H1 (cell line): ENCODE measurements around the gene SNX3. TPM values are rescaled to one million over a fixed set of nuclear protein-coding genes. Genes with fewer than 3 reads are reported as not detected.

Experiments used
- CTCF ChIA-PET: fragments of 300-600 bp; sonication (Branson Sonifier 250); formaldehyde crosslinking; loops from one replicate; lab custom pipeline; 2021; ENCODE audit not compliant: partially characterized antibody; lab: Charles Lee
- POLR2A ChIA-PET: fragments of 300-600 bp; sonication (Branson Sonifier 250); formaldehyde crosslinking; loops from one replicate; lab custom pipeline; 2021; ENCODE audit warnings: inconsistent platforms; ENCODE audit not compliant: partially characterized antibody; lab: Charles Lee
- DNase-seq, 2 experiments: peaks; one replicate each; pipeline versions ENCODE4 v3.0.0 to v3.0.0-alpha.2; 2010 to 2022; ENCODE audit warnings: low spot score in 2 of 2, low read depth in 1 of 2, mixed read lengths in 1 of 2
- FAIRE-seq: peaks from 2 replicates; lab custom pipeline; 2011; peaks lifted over from hg19 to GRCh38; lab: Jason Lieb, UNC
- H2AFZ ChIP-seq: 2 replicates; pipeline ENCODE4 v1.8.1; 2012; ENCODE audit warnings: low read length, inconsistent platforms
- H2AK5ac ChIP-seq: 2 replicates; pipeline ENCODE4 v1.6.1; 2013; ENCODE audit warnings: low read depth, low read length
- H2BK120ac ChIP-seq: replicated peaks from 2 replicates; pipeline ENCODE3; 2013; ENCODE audit warnings: low read depth, low read length, inconsistent platforms
- H2BK12ac ChIP-seq: 2 replicates; pipeline ENCODE4 v1.6.1; 2013; ENCODE audit warnings: low read depth, low read length
- H2BK15ac ChIP-seq: 2 replicates; pipeline ENCODE4 v1.6.1; 2013; ENCODE audit warnings: low read length
- H2BK20ac ChIP-seq: 2 replicates; pipeline ENCODE4 v1.6.1; 2013; ENCODE audit warnings: low read length
- H2BK5ac ChIP-seq: 2 replicates; pipeline ENCODE4 v1.6.1; 2013; ENCODE audit warnings: low read depth, low read length
- H3K14ac ChIP-seq: 2 replicates; pipeline ENCODE4 v1.6.1; 2013; ENCODE audit warnings: inconsistent platforms; ENCODE audit not compliant: insufficient read length
- H3K18ac ChIP-seq: 2 replicates; pipeline ENCODE4 v1.6.1; 2013; ENCODE audit warnings: low read length; ENCODE audit errors: extremely low read depth
- H3K23ac ChIP-seq: 2 replicates; pipeline ENCODE4 v1.6.1; 2013; ENCODE audit warnings: inconsistent platforms; ENCODE audit not compliant: insufficient read length
- H3K23me2 ChIP-seq: 2 replicates; pipeline ENCODE4 v1.6.1; 2013; ENCODE audit warnings: low read depth, low read length
- H3K27ac ChIP-seq: 2 replicates; pipeline ENCODE4 v1.6.1; 2011; ENCODE audit warnings: low read depth, low read length, inconsistent platforms
- H3K27me3 ChIP-seq, 4 experiments: replicated peaks in 1 of 4; 1 replicate in 1 of 4; 2 replicates in 3 of 4; pipeline versions ENCODE4 v1.6.1 to v1.8.1; 2011 to 2013; ENCODE audit warnings: low read length in 3 of 4, mild to moderate bottlenecking in 3 of 4, inconsistent platforms in 2 of 4, mixed read lengths in 2 of 4, moderate library complexity in 1 of 4; ENCODE audit not compliant: control insufficient read depth in 3 of 4, insufficient read depth in 3 of 4; ENCODE audit errors: extremely low read depth in 1 of 4
- H3K36me3 ChIP-seq, 4 experiments: 2 replicates each; pipeline versions ENCODE4 v1.6.1 to v1.8.1; 2011 to 2013; ENCODE audit warnings: mild to moderate bottlenecking in 4 of 4, low read length in 3 of 4, moderate library complexity in 2 of 4, control low read depth in 1 of 4, inconsistent platforms in 1 of 4; ENCODE audit not compliant: insufficient read depth in 4 of 4, control insufficient read depth in 2 of 4
- H3K4ac ChIP-seq: replicated peaks from 2 replicates; pipeline ENCODE3; 2013; ENCODE audit warnings: low read length, low read depth, mixed read lengths, inconsistent platforms; ENCODE audit not compliant: insufficient read length
- H3K4me1 ChIP-seq, 4 experiments: replicated peaks in 1 of 4; 1 replicate in 1 of 4; 2 replicates in 3 of 4; pipeline versions ENCODE4 v1.6.1 to v1.8.1; 2011 to 2013; ENCODE audit warnings: low read length in 3 of 4, inconsistent platforms in 2 of 4, mixed read lengths in 1 of 4; ENCODE audit not compliant: insufficient read depth in 4 of 4, control insufficient read depth in 3 of 4
- H3K4me2 ChIP-seq, 2 experiments: 2 replicates each; pipeline versions ENCODE4 v1.6.1 to v1.8.1; 2011 to 2013; ENCODE audit warnings: low read depth in 2 of 2, low read length in 2 of 2, control low read depth in 1 of 2, inconsistent platforms in 1 of 2, mild to moderate bottlenecking in 1 of 2; ENCODE audit not compliant: insufficient read depth in 1 of 2
- H3K4me3 ChIP-seq, 4 experiments: fragments of 200-600, 300-600 bp in 1 of 4; sonication (generic), shearing (Covaris generic), sonication (Bioruptor Twin) in 1 of 4; 2 replicates each; pipeline versions ENCODE4 v1.5.1 to v1.8.1; 2011 to 2016; ENCODE audit warnings: low read length in 4 of 4, low read depth in 3 of 4, control low read depth in 2 of 4, inconsistent platforms in 2 of 4, mild to moderate bottlenecking in 2 of 4, mixed read lengths in 1 of 4, moderate library complexity in 1 of 4; ENCODE audit not compliant: insufficient read depth in 2 of 4; ENCODE audit errors: extremely low read depth in 1 of 4
- H3K56ac ChIP-seq: replicated peaks from 2 replicates; pipeline ENCODE3; 2013; ENCODE audit warnings: low read depth, mild to moderate bottlenecking, mixed read lengths, low read length, inconsistent platforms; ENCODE audit not compliant: insufficient read length
- H3K79me1 ChIP-seq: 2 replicates; pipeline ENCODE4 v1.6.1; 2013; ENCODE audit warnings: low read depth, low read length, control low read depth
- H3K79me2 ChIP-seq, 2 experiments: 2 replicates each; pipeline versions ENCODE4 v1.6.1 to v1.8.1; 2012 to 2013; ENCODE audit warnings: low read length in 2 of 2, mild to moderate bottlenecking in 2 of 2, inconsistent platforms in 1 of 2; ENCODE audit not compliant: insufficient read depth in 2 of 2, control insufficient read depth in 1 of 2
- H3K9ac ChIP-seq, 4 experiments: replicated peaks in 1 of 4; 1 replicate in 1 of 4; 2 replicates in 3 of 4; pipeline versions ENCODE4 v1.6.1 to v1.8.1; 2011 to 2013; ENCODE audit warnings: low read depth in 3 of 4, low read length in 3 of 4, control low read depth in 2 of 4, mild to moderate bottlenecking in 2 of 4, moderate library complexity in 2 of 4, inconsistent platforms in 1 of 4; ENCODE audit errors: extremely low read depth in 1 of 4
- H3K9me3 ChIP-seq, 2 experiments: 2 replicates each; pipeline versions ENCODE4 v1.6.1 to v1.8.1; 2012 to 2013; ENCODE audit warnings: mild to moderate bottlenecking in 2 of 2, moderate library complexity in 2 of 2, control low read depth in 1 of 2, inconsistent platforms in 1 of 2, low read depth in 1 of 2, low read length in 1 of 2, mixed read lengths in 1 of 2; ENCODE audit not compliant: insufficient read depth in 2 of 2
- H4K20me1 ChIP-seq, 2 experiments: replicated peaks in 1 of 2; 2 replicates each; pipeline versions ENCODE3 to v1.8.1; 2011 to 2013; ENCODE audit warnings: inconsistent platforms in 2 of 2, low read length in 2 of 2, mild to moderate bottlenecking in 1 of 2; ENCODE audit not compliant: insufficient read depth in 2 of 2, control insufficient read depth in 1 of 2
- H4K5ac ChIP-seq: 2 replicates; pipeline ENCODE4 v1.6.1; 2013; ENCODE audit warnings: low read length, low read depth, mixed read lengths, inconsistent platforms; ENCODE audit not compliant: insufficient read length
- H4K8ac ChIP-seq: 2 replicates; pipeline ENCODE4 v1.8.0; 2013; ENCODE audit warnings: mild to moderate bottlenecking, moderate library complexity, low read length, inconsistent platforms; ENCODE audit not compliant: insufficient read depth; ENCODE audit errors: extremely low read depth
- H4K91ac ChIP-seq: replicated peaks from 2 replicates; pipeline ENCODE3; 2013; ENCODE audit warnings: low read length, mixed read lengths, inconsistent platforms; ENCODE audit not compliant: insufficient read length
- ATF2 ChIP-seq: IDR thresholded peaks from 2 replicates; pipeline ENCODE4 v1.6.1; 2012; ENCODE audit warnings: low read length, inconsistent platforms
- CBX5 ChIP-seq: fragments of 300-800, 300-1000 bp; sonication (generic); IDR thresholded peaks from 2 replicates; pipeline ENCODE4 v1.7.1; 2016; ENCODE audit warnings: antibody characterized with exemption, low read length, low read depth
- CEBPB ChIP-seq: IDR thresholded peaks from 2 replicates; pipeline ENCODE4 v1.6.1; 2012; ENCODE audit warnings: low read depth, low read length
- MAFK ChIP-seq: IDR thresholded peaks from 2 replicates; pipeline ENCODE4 v1.6.1; 2012; ENCODE audit warnings: low read depth, mild to moderate bottlenecking, improper control_type of control experiment, low read length
- RFX5 ChIP-seq: IDR thresholded peaks from 2 replicates; pipeline ENCODE4 v1.6.1; 2011; ENCODE audit warnings: low read depth, low read length, improper control_type of control experiment, borderline replicate concordance
- SIX5 ChIP-seq: IDR thresholded peaks from 2 replicates; pipeline ENCODE4 v1.6.1; 2011; ENCODE audit warnings: mild to moderate bottlenecking, low read depth, low read length
- SP1 ChIP-seq: IDR thresholded peaks from 2 replicates; pipeline ENCODE4 v1.6.1; 2011; ENCODE audit warnings: low read depth, low read length
- TCF12 ChIP-seq: IDR thresholded peaks from 2 replicates; pipeline ENCODE4 v1.6.1; 2011; ENCODE audit warnings: low read depth, mild to moderate bottlenecking, low read length
- WGBS, 2 experiments: shearing (Covaris generic) in 1 of 2; methylation state at CpG; one replicate each; pipeline versions ENCODE4 v1.1.6 to v1.1.7; 2013 to 2015; ENCODE audit warnings: low lambda C conversion rate in 2 of 2, mixed read lengths in 2 of 2, inconsistent platforms in 1 of 2, low coverage in 1 of 2, missing lambda C conversion rate in 1 of 2; ENCODE audit not compliant: insufficient replicate concordance in 2 of 2, insufficient coverage in 1 of 2, insufficient read length in 1 of 2; ENCODE audit errors: extremely low coverage in 1 of 2, missing lambda C conversion rate in 1 of 2; 5-methylcytosine and 5-hydroxymethylcytosine counted together
- polyA plus RNA-seq, 7 experiments: library from polyadenylated mRNA; depleted of rRNA in 3 of 7; stranded (reverse) in 5 of 7; unstranded in 2 of 7; fragments of >200 nt in 5 of 7; fragments of 200-250 nt in 2 of 7; gene quantifications; 1 replicate in 5 of 7; 2 replicates in 1 of 7; 4 replicates in 1 of 7; pipeline versions ENCODE4 v1.2.1 to v1.2.3, GENCODE V29; 2011 to 2013; ENCODE audit warnings: missing spikeins in 2 of 7, mixed read lengths in 2 of 7
- total RNA-seq: library from RNA; stranded (reverse); fragmentation: NEBNext Ultra II Directional; extraction: Animal tissue kit (Norgen Biotek cat#: 25700); gene quantifications from 2 replicates; pipeline ENCODE4 v1.2.1, GENCODE V29; 2021

The SNX3 gene
- total and polyA plus RNA-seq, 2 of the 8 experiments (the other 6 are each of a cell fraction or from before 2014, with no cell fraction given) = 72.5 to 150 TPM

- TF ChIP-seq SP1 (no peak), CBX5 (no peak), MAFK (no peak), ATF2 (no peak), CEBPB (no peak), RFX5 (no peak), SIX5 (no peak), TCF12 (no peak)
- H3K36me3 ChIP-seq = peaks cover 0 to 2% (median 0%) of the 10 kb centered on the region in 4 experiments; a peak in 1 of 8 replicates
- no peak overlapping the region for H2BK15ac ChIP-seq
- H2BK20ac ChIP-seq = no peak overlapping the region
- H3K4me2 ChIP-seq = no peak overlapping the region
- no peak overlapping the region for H3K14ac ChIP-seq
- no peak overlapping the region for H2BK12ac ChIP-seq
- POLR2A ChIA-PET = no interaction called here
- no peak overlapping the region for H2AK5ac ChIP-seq
- H3K9ac ChIP-seq = no peak overlapping the region
- no peak overlapping the region for H3K56ac ChIP-seq
- no peak for DNase-seq
- no peak overlapping the region for H3K4me3 ChIP-seq
- no peak overlapping the region for H2BK120ac ChIP-seq
- H4K91ac ChIP-seq = no peak overlapping the region
- H3K27me3 ChIP-seq = no peaks in the 10 kb centered on the region
- no peak overlapping the region for H2AFZ ChIP-seq
- H4K8ac ChIP-seq = no peak overlapping the region
- H3K9me3 ChIP-seq = no peaks in the 10 kb centered on the region
- no peak overlapping the region for H4K5ac ChIP-seq
- no peaks in the 10 kb centered on the region; a peak in 1 of 7 replicates for H3K4me1 ChIP-seq
- H3K27ac ChIP-seq = no peak overlapping the region
- CTCF ChIA-PET = interaction anchor here (1.3 kb wide), 1 partner anchor 14 kb away, joined by 3 read pairs; no protein-coding TSS in a partner anchor
- no peak overlapping the region for H3K4ac ChIP-seq
- H3K79me2 ChIP-seq = no peaks in the 10 kb centered on the region
- no peak overlapping the region for H3K23ac ChIP-seq
- FAIRE-seq = no peak
- H4K20me1 ChIP-seq = no peaks in the 10 kb centered on the region
- H2BK5ac ChIP-seq = no peak overlapping the region
- no peaks in the 10 kb centered on the region for H3K79me1 ChIP-seq
- H3K18ac ChIP-seq = no peak overlapping the region
- WGBS, 2 experiments = 89% methylated on average over 4 of the region's 4 CpGs; no CpG with 5 or more reads in 1 of the 2 experiments
- H3K23me2 ChIP-seq = no peaks in the 10 kb centered on the region
These were observed 53.8 kb downstream of the SNX3 start for GRCh38 chr6:108207013-108207412.
